GM20000 (cell line): ENCODE data around the gene ZXDC.

ENCODE experiments used
- DNase-seq: peaks from one replicate; pipeline ENCODE4 v3.0.0; 2012; ENCODE audit warnings: low spot score
- TF ChIP-seq, protein P1 (sequence below): IDR thresholded peaks from 2 replicates; pipeline ENCODE4 v1.5.1; 2012; ENCODE audit warnings: mild to moderate bottlenecking, control low read depth; ENCODE audit errors: extremely low read depth, missing control alignments

Gene ZXDC

DNA sequence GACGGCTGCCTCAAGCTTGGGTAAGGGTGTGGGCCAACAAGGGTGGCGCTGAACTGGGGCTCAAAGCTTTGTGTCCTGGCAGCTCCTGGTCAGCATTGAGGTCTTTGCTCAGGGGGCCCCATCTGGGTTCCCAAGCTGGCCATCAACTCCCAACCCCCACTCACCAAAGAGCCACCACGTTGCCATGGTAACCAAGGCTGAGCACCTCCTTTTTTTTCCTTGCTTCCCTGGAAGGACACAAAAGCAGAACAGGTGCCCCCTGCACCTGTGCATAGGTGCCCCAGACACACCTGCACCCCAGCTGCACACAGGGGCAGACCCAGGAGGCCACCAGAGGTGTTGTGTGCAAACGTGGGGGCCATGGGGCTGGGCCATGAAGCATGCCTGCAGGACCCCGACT lies 25.4 kb upstream of the ZXDC start:
- TF ChIP-seq, protein P1, sequence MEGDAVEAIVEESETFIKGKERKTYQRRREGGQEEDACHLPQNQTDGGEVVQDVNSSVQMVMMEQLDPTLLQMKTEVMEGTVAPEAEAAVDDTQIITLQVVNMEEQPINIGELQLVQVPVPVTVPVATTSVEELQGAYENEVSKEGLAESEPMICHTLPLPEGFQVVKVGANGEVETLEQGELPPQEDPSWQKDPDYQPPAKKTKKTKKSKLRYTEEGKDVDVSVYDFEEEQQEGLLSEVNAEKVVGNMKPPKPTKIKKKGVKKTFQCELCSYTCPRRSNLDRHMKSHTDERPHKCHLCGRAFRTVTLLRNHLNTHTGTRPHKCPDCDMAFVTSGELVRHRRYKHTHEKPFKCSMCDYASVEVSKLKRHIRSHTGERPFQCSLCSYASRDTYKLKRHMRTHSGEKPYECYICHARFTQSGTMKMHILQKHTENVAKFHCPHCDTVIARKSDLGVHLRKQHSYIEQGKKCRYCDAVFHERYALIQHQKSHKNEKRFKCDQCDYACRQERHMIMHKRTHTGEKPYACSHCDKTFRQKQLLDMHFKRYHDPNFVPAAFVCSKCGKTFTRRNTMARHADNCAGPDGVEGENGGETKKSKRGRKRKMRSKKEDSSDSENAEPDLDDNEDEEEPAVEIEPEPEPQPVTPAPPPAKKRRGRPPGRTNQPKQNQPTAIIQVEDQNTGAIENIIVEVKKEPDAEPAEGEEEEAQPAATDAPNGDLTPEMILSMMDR = no peak
- no peak for DNase-seq

DNA sequence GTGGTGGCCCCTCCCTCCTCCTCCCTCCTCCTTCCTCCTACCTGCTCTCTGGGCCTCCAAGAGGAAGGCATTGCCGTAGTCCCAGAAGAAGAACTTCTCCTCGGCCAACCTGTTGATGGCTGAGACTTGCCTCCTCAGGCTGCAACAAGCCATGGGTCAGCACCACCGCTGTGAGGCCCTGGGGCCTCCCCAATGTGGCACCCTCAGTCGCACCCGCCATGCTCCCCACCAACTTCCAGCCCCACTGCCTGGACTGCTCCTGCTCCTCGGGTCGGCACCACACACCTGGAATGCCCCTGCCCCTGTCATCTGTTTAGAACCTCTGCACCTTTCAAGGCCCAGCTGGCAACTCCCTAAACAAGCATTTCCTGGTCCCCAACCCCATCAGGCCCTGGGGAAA lies 24.3 kb upstream of the ZXDC start:
- TF ChIP-seq, protein P1 = no peak
- no peak for DNase-seq

DNA sequence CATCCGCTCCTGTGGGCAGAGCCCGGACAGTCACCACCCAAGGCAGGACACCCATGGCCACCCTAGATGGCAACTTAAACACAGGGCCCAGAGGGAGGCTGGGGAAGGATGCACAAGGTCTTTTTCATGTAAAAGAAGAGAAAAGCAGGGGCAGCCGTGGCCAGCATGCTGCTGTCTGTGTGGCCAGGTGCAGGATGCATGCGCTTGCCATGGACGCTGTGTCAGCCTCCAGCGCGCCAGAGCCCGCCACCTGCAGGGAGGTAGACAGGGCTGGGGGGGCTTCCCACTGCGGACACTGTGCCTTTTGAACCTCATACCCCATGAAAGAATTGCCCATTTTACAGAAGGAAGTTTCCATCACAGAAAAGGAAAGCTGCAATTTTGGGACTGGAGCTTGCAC lies 23.7 kb upstream of the ZXDC start:
- DNase-seq = no peak
- TF ChIP-seq, protein P1 = no peak

DNA sequence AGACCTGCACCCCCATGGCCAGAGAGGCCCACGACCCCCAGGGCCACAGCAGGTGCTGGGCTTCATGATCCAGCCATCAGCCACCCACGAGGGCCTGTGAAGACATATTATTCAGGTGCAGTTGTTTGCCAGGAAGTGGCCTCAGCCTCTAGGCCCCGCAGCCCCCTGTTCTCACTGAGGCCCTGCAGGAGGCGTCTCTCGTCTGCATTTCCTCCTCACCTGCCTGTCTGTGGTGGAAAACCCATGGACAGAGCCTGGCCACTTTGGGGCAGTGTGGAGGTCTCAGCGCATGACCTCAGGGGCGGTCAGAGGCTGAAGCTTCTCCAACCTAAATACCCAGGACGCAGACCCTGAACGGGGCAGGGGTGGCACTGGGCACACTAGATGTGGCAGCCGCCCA lies 23.2 kb upstream of the ZXDC start:
- DNase-seq = no peak
- TF ChIP-seq, protein P1 = no peak

DNA sequence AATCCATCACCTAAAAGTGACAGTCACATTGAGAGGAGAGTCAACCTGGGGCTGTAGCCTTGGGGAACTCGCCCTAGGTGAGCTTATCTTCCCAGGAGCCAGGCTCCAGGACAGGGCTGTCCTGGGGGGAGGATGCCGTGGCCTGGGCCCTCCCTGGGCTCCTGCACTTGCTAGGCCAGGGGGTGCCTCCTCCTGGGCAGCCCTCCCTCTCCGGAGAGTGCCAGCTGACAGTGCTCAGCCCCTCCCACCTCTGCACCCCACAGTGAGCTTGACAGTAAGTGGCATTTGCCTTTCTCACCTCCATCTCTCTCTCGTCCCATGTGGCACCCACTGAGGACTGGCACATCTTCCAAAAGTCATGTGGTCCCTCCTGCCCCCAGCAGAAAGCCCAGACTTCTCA lies 22.8 kb upstream of the ZXDC start:
- DNase-seq = no peak
- TF ChIP-seq, protein P1 = no peak

DNA sequence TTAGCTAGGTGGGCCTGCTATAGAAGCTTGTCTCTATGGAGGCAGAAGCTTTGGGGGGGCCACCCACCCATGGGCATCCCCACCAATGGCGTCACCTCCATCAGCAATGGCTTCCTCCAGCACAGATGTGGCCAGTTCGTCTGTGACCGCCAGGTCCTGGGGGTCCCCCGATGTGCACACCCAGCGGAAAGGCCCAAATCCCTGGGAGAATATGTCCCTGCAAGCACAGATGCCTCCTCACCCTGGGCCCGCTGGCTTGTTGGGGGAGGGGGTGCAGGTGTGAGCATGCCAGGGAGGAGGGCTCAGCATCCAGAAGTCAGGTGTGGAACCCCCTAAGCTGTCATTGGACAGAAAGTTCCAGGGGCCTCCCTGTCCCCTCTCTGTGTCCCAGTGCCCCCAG lies 22.3 kb upstream of the ZXDC start:
- DNase-seq = no peak
- TF ChIP-seq, protein P1 = no peak

DNA sequence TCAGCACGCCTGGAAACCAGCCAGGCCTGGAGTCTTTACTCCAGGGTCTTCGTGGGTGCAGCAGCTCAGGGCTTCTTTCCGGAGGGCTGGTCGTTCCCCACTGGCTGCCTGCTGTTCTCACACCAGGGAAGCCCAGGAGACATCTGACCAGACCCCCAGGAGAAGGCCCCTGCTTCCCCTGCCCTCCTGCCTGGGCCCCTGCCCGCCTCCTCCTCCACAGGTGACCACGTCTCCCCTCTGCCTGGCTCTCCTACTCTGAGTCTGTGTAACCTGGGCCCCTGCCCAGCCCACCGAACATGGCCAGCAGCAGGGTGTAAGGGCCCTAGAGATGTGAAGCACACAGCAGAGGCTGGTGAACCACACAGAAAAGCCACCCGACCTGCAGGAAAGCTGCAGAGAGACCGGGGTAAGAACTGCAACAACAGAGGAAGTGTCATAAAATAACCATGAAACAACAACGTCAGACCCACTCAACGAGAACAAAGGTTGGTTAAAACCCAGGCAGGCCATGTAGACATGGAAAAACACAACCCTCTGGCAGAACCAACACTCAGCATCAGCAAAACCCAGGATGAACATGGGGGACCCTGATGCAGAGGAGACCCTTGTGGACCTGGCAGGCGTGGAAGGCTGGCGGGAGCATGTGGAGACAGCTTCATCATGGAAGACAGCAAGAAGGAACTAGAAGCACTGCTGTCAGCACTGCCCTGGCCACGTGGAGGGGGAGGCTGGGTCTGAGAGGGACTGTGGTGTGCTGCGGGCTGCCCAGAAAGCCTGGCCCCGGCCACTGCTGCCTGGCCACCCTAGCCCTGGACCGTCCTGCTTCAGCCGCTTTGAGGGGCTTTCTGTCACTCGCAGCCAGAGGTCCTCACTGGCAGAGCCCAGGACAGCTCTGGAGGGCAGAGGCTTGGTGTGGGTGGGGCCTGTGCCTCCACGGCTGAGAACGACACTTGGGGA lies 21.5 kb upstream of the ZXDC start:
- TF ChIP-seq, protein P1 = no peak
- no peak for DNase-seq
